ENCODE results near the gene HES1.

HES1 gene

GRCh38 chr3:194119831-194120590 is 15.9 kb upstream of the HES1 start:
- H3K4me3 ChIP-seq (replicated peaks; ENCODE audit: low read depth, low read length) = no peak overlapping the region
- DNase-seq (ENCODE audit: extremely low read depth, low read depth) = no peak
- TF ChIP-seq, protein P1, sequence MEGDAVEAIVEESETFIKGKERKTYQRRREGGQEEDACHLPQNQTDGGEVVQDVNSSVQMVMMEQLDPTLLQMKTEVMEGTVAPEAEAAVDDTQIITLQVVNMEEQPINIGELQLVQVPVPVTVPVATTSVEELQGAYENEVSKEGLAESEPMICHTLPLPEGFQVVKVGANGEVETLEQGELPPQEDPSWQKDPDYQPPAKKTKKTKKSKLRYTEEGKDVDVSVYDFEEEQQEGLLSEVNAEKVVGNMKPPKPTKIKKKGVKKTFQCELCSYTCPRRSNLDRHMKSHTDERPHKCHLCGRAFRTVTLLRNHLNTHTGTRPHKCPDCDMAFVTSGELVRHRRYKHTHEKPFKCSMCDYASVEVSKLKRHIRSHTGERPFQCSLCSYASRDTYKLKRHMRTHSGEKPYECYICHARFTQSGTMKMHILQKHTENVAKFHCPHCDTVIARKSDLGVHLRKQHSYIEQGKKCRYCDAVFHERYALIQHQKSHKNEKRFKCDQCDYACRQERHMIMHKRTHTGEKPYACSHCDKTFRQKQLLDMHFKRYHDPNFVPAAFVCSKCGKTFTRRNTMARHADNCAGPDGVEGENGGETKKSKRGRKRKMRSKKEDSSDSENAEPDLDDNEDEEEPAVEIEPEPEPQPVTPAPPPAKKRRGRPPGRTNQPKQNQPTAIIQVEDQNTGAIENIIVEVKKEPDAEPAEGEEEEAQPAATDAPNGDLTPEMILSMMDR (IDR thresholded peaks at IDR 0.05; ENCODE audit: low read depth, low read length, missing control alignments) = no peak

- TF ChIP-seq, protein P1 (IDR thresholded peaks at IDR 0.05; ENCODE audit: low read depth, low read length, missing control alignments) = no peak
- DNase-seq (ENCODE audit: extremely low read depth, low read depth) = no peak
- no peak overlapping the region for H3K4me3 ChIP-seq (replicated peaks; ENCODE audit: low read depth, low read length)
Observed at GRCh38 chr3:194120789-194121770, 14.9 kb upstream of the HES1 start.

DNA sequence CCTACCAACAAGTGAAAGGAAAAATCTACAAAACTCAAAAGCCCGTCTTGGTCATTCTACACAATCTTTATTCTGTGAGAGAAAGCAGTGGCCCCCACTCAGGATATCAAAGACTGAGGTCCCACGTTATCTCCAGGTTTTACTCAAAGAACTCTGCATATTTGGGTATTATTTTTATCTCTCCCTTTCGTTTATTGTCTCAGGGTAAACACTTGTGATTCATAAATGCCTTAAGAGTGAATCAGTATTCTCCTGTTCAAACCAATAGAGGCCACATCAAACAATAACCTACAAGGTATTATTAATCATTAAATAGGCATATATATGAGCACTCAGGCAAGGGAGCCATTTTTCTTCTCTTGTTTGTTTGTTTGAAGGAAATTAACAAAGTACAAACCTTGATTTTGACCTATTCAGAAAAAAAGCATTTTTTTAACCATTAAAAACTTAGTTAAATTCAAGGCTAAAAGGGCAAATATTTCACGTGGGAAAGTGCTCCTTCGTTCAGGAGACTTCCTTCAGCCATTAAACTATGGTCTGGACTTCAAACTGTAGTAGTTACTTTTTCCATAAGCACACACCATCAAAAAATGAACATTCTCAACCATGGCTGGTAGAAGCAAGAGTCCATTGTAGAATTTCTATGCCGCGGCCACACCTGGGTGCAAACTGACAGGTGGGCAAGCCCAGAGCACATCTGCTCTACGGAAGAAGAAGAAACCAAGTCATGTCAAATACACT is 13.9 kb upstream of the HES1 start:
- TF ChIP-seq, protein P1 (IDR thresholded peaks at IDR 0.05; ENCODE audit: low read depth, low read length, missing control alignments) = no peak
- no peak for DNase-seq (ENCODE audit: extremely low read depth, low read depth)
- H3K4me3 ChIP-seq (replicated peaks; ENCODE audit: low read depth, low read length) = no peak overlapping the region

DNA sequence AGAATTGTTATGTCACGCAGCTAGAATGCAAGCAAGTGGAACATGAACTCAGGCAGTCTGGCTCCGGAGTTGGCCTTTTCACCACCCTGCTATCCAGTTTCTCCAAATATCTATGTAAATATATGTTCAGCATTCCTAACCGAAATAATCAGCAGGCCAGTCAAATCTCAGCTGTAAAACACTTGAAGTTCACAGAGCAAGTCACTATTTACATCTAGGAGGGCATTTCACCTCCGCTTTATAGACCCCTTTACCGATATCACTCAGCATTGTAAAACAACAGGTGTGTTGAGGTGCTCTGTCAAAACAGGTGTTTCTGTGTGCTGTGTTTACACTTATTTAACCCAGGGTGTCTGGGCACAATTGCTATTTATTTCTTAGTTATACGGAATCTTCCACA is 12.2 kb upstream of the HES1 start:
- DNase-seq (ENCODE audit: extremely low read depth, low read depth) = no peak
- H3K4me3 ChIP-seq (replicated peaks; ENCODE audit: low read depth, low read length) = no peak overlapping the region
- TF ChIP-seq, protein P1 (IDR thresholded peaks at IDR 0.05; ENCODE audit: low read depth, low read length, missing control alignments) = no peak

- TF ChIP-seq, protein P1 (IDR thresholded peaks at IDR 0.05; ENCODE audit: low read depth, low read length, missing control alignments) = no peak
- no peak for DNase-seq (ENCODE audit: extremely low read depth, low read depth)
- H3K4me3 ChIP-seq (replicated peaks; ENCODE audit: low read depth, low read length) = no peak overlapping the region
Observed at GRCh38 chr3:194124193-194124592, 11.8 kb upstream of the HES1 start.

DNA sequence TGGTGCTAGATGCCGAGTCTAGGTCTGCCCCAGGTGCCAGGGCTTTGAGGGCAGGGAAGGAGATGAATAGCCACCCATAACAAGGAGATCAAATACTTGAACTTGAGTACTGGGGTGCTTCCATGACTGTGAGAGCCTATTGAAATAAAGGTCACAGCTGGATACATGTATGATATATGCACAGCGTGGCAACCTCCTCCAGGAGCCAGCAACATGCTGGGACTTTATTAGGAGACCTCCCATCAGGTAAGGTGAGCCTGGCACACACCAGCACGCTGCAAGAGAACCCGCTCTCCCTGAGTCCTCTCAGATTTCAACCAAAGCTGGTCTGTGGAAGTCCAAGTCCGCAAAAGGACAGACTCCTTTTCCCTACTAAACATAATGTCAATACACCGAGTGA is 10.5 kb upstream of the HES1 start:
- no peak overlapping the region for H3K4me3 ChIP-seq (replicated peaks; ENCODE audit: low read depth, low read length)
- DNase-seq (ENCODE audit: extremely low read depth, low read depth) = no peak
- TF ChIP-seq, protein P1 (IDR thresholded peaks at IDR 0.05; ENCODE audit: low read depth, low read length, missing control alignments) = no peak

Data from HFF-Myc (cell line).